ENCODE results near the gene BCLAF1. TPM values are rescaled to one million over a fixed set of nuclear protein-coding genes. Genes with fewer than 3 reads are reported as not detected.

The BCLAF1 gene
- total and polyA plus RNA-seq, 3 donors from 2014 or later: 39.0 to 188 (median 167) TPM

DNA sequence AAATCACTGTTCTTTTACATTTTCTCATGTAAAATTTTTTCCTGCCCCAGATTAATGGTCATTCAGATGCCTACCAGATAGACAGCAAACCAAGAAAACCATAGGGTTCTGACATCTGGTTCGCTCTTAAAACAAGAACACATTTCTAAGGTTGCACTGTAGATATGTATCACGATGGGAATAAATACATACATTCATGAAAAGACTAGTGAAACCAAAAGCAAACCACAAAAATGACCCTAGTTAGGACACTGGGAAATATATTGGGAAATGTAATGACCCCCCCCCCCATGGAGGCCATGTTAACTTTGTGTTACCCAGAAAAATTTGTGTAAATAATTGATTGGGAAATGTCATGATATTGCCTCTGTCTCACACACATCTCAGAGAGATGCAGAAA, 77.0 kb downstream of the BCLAF1 start:
- 91% methylated on average over 2 of the region's 2 CpGs for WGBS, 2 donors
- Histone ChIP-seq H3K27me3 (no peaks in the 10 kb centered on the region), H3K4me3 (no peak overlapping the region), H3K36me3 (ENCODE audit: low read depth, missing control alignments) (no peaks in the 10 kb centered on the region), H3K9me3 (no peaks in the 10 kb centered on the region), H3K27ac (no peak overlapping the region), H3K4me1 (no peaks in the 10 kb centered on the region)
- DNase-seq: no peak
- TF ChIP-seq, protein P1, sequence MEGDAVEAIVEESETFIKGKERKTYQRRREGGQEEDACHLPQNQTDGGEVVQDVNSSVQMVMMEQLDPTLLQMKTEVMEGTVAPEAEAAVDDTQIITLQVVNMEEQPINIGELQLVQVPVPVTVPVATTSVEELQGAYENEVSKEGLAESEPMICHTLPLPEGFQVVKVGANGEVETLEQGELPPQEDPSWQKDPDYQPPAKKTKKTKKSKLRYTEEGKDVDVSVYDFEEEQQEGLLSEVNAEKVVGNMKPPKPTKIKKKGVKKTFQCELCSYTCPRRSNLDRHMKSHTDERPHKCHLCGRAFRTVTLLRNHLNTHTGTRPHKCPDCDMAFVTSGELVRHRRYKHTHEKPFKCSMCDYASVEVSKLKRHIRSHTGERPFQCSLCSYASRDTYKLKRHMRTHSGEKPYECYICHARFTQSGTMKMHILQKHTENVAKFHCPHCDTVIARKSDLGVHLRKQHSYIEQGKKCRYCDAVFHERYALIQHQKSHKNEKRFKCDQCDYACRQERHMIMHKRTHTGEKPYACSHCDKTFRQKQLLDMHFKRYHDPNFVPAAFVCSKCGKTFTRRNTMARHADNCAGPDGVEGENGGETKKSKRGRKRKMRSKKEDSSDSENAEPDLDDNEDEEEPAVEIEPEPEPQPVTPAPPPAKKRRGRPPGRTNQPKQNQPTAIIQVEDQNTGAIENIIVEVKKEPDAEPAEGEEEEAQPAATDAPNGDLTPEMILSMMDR (IDR thresholded peaks at IDR 0.05): no peak
- no peak for TF ChIP-seq POLR2A (IDR thresholded peaks at IDR 0.05)
- intact Hi-C loops (cut with DNase I; ENCODE audit: low total_unique reads): no loop called here

DNA sequence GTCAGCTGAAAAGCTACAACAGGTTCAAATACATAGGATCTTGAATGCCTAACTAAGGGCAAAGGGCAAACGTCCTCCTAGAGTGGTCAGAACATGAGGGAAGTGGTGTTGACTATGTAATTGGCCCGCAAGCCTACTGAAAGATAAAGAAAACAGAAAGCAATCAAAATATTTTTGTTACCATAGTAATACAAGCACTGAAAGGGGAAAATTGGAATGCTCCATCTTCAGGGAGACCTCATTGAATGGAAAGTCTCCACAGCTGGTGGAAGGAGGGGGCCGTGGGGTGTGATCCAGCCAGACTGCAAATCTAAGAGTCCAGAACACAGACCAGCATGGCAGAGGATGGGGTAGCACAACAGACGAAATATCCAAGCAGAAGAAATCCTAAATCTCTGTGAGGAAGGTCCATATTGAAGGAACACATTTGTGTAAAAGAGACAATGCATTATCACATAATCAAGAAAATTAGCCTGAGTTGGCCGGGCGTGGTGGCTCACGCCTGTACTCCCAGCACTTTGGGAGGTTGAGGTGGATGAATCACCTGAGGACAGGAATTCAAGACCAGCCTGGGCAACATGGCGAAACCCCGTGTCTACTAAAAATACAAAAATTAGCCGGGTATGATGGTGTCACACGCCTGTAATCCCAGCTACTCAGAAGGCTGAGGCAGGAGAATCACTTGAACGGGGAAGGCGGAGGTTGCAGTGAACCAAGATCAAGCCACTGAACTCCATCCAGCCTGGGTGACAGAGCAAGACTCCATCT, 79.1 kb downstream of the BCLAF1 start:
- no peak for DNase-seq
- WGBS, 2 donors: 84 to 86% methylated on average over 13 of the region's 13 CpGs
- no peak overlapping the region for H3K27ac ChIP-seq

DNA sequence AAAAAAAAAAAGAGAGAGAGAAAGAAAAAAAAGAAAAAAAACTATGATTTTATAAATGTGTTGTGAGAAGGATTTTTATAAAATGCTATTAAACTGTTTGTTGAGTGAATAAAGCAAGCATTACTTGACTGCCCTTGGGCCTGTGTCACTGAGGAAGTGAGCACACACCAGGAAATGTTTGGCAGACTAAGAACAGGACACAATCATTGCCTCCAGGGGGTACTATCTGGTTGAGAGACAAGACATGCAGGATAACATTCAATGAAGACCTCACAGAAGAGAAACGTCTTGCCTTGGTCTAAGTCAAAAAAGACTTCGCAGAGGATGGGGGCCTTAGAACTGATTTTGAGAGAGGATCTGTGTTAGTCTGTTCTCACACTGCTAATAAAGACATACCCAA, 80.2 kb downstream of the BCLAF1 start:
- intact Hi-C loops (cut with DNase I; ENCODE audit: low total_unique reads): no loop called here
- 85 to 97% methylated on average over 2 of the region's 2 CpGs for WGBS, 2 donors

More for the DNA sequence above, 79.1 kb downstream of the BCLAF1 start:
- Histone ChIP-seq H3K27me3 (no peaks in the 10 kb centered on the region), H3K4me1 (no peaks in the 10 kb centered on the region), H3K36me3 (ENCODE audit: low read depth, missing control alignments) (no peaks in the 10 kb centered on the region), H3K9me3 (no peaks in the 10 kb centered on the region), H3K4me3 (no peak overlapping the region)
- TF ChIP-seq, protein P1 (IDR thresholded peaks at IDR 0.05): no peak
- no peak for TF ChIP-seq POLR2A (IDR thresholded peaks at IDR 0.05)
- intact Hi-C loops (cut with DNase I; ENCODE audit: low total_unique reads): no loop called here

DNA sequence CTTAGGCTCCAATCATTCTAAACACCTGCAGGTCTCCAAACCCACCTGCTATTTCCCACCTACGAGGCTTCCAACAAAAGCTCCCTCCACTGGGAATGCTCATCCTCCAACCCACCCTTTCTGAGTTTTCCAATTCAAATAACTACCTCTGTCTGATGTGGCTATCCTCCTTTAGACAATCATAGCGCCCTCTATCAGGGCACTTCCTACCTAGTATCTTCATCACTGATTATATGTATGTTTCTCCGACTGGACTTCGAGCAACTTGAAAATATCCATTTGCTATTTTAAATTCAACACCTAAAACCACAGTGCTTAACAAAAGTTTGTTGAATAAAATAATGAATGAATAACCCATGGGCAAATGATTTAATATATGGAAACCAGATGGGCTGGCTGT, 80.9 kb downstream of the BCLAF1 start:
- DNase-seq: no peak
- TF ChIP-seq, protein P1 (IDR thresholded peaks at IDR 0.05): no peak
- TF ChIP-seq POLR2A (IDR thresholded peaks at IDR 0.05): no peak
- H3K4me3 ChIP-seq: no peak overlapping the region
- H3K27ac ChIP-seq: no peak overlapping the region
- no peaks in the 10 kb centered on the region for H3K36me3 ChIP-seq (ENCODE audit: low read depth, missing control alignments)
- no peaks in the 10 kb centered on the region for H3K9me3 ChIP-seq
- H3K4me1 ChIP-seq: no peaks in the 10 kb centered on the region
- WGBS, 2 donors: 92 to 93% methylated on average over 4 of the region's 4 CpGs
- intact Hi-C loops (cut with DNase I; ENCODE audit: low total_unique reads): no loop called here
- H3K27me3 ChIP-seq: no peaks in the 10 kb centered on the region

More for the DNA sequence above, 80.2 kb downstream of the BCLAF1 start:
- no peak for DNase-seq
- no peaks in the 10 kb centered on the region for H3K9me3 ChIP-seq
- no peak overlapping the region for H3K27ac ChIP-seq
- no peaks in the 10 kb centered on the region for H3K4me1 ChIP-seq
- H3K36me3 ChIP-seq (ENCODE audit: low read depth, missing control alignments): no peaks in the 10 kb centered on the region
- no peak overlapping the region for H3K4me3 ChIP-seq
- H3K27me3 ChIP-seq: no peaks in the 10 kb centered on the region
- TF ChIP-seq, protein P1 (IDR thresholded peaks at IDR 0.05): no peak
- no peak for TF ChIP-seq POLR2A (IDR thresholded peaks at IDR 0.05)

Small RNA genes lying within 50 kb of the gene (small RNA-seq; reads per million reads assigned to genes)
- gene AL023284.1: 0 reads per million in 2 donors

Other genes starting within 250 kb of the BCLAF1 start
- 1 to 10 TPM; 8.3 to 8.8 TPM for gene MTFR2, start 39.5 kb downstream of the BCLAF1 start, total RNA-seq
- 21.1 TPM for gene MTFR2, start 39.5 kb downstream of the BCLAF1 start, polyA plus RNA-seq (ENCODE audit: insufficient read depth, low read depth, low replicate concordance)

Measured in testis (tissue), 3 donors.